ENCODE results near the gene SNCG.

SNCG gene

GRCh38 chr10:86964847-86965190 is 6.4 kb downstream of the SNCG start:
- H3K4me1 ChIP-seq (ENCODE audit: control insufficient read depth, insufficient read depth, low read length): peaks cover 33% of the 10 kb centered on the region
- H3K36me3 ChIP-seq (ENCODE audit: control insufficient read depth, insufficient read depth, low read length): no peaks in the 10 kb centered on the region
- H3K27me3 ChIP-seq (ENCODE audit: control insufficient read depth, insufficient read depth, low read length): peaks cover 18% of the 10 kb centered on the region
- no peak overlapping the region for H3K4me3 ChIP-seq (ENCODE audit: low read length)
- H3K9ac ChIP-seq (ENCODE audit: low read length): no peak overlapping the region
- H3K9me3 ChIP-seq (ENCODE audit: control insufficient read depth, low read length): no peaks in the 10 kb centered on the region

GRCh38 chr10:86965986-86966654 is 7.7 kb downstream of the SNCG start:
- Histone ChIP-seq H3K4me3 (ENCODE audit: low read length) (no peak overlapping the region), H3K4me1 (ENCODE audit: control insufficient read depth, insufficient read depth, low read length) (peaks cover 45% of the 10 kb centered on the region), H3K9me3 (ENCODE audit: control insufficient read depth, low read length) (no peaks in the 10 kb centered on the region), H3K36me3 (ENCODE audit: control insufficient read depth, insufficient read depth, low read length) (no peaks in the 10 kb centered on the region), H3K27me3 (ENCODE audit: control insufficient read depth, insufficient read depth, low read length) (peaks cover 17% of the 10 kb centered on the region), H3K9ac (ENCODE audit: low read length) (no peak overlapping the region)

GRCh38 chr10:86967481-86967941 is 9.1 kb downstream of the SNCG start:
- Histone ChIP-seq H3K9me3 (ENCODE audit: control insufficient read depth, low read length) (no peaks in the 10 kb centered on the region), H3K4me1 (ENCODE audit: control insufficient read depth, insufficient read depth, low read length) (peaks cover 59% of the 10 kb centered on the region), H3K4me3 (ENCODE audit: low read length) (no peak overlapping the region), H3K27me3 (ENCODE audit: control insufficient read depth, insufficient read depth, low read length) (peaks cover 24% of the 10 kb centered on the region), H3K9ac (ENCODE audit: low read length) (no peak overlapping the region), H3K36me3 (ENCODE audit: control insufficient read depth, insufficient read depth, low read length) (no peaks in the 10 kb centered on the region)

GRCh38 chr10:86968271-86968993 is 10.0 kb downstream of the SNCG start, which contains the start of gene ADIRF:
ADIRF (plus strand) TSS chr10:86968482; CDS start chr10:86968545, 63 bp downstream.
- Histone ChIP-seq H3K36me3 (ENCODE audit: control insufficient read depth, insufficient read depth, low read length) (no peaks in the 10 kb centered on the region), H3K9me3 (ENCODE audit: control insufficient read depth, low read length) (no peaks in the 10 kb centered on the region), H3K27me3 (ENCODE audit: control insufficient read depth, insufficient read depth, low read length) (peaks cover 30% of the 10 kb centered on the region), H3K4me3 (ENCODE audit: low read length) (no peak within 1 kb of the TSS), H3K9ac (ENCODE audit: low read length) (peak within 1 kb of the TSS; percentile 57), H3K4me1 (ENCODE audit: control insufficient read depth, insufficient read depth, low read length) (peaks cover 59% of the 10 kb centered on the region)

- H3K9ac ChIP-seq (ENCODE audit: low read length): peak overlapping the region; percentile 57
- H3K4me1 ChIP-seq (ENCODE audit: control insufficient read depth, insufficient read depth, low read length): peaks cover 59% of the 10 kb centered on the region
- H3K9me3 ChIP-seq (ENCODE audit: control insufficient read depth, low read length): no peaks in the 10 kb centered on the region
- H3K4me3 ChIP-seq (ENCODE audit: low read length): no peak overlapping the region
- no peaks in the 10 kb centered on the region for H3K36me3 ChIP-seq (ENCODE audit: control insufficient read depth, insufficient read depth, low read length)
- H3K27me3 ChIP-seq (ENCODE audit: control insufficient read depth, insufficient read depth, low read length): peaks cover 30% of the 10 kb centered on the region
These were observed 10.6 kb downstream of the SNCG start for GRCh38 chr10:86968994-86969355.

GRCh38 chr10:86969421-86970041 is 11.1 kb downstream of the SNCG start:
- H3K36me3 ChIP-seq (ENCODE audit: control insufficient read depth, insufficient read depth, low read length): no peaks in the 10 kb centered on the region
- no peaks in the 10 kb centered on the region for H3K9me3 ChIP-seq (ENCODE audit: control insufficient read depth, low read length)
- peaks cover 30% of the 10 kb centered on the region for H3K27me3 ChIP-seq (ENCODE audit: control insufficient read depth, insufficient read depth, low read length)
- peak overlapping the region; percentile 57 for H3K9ac ChIP-seq (ENCODE audit: low read length)
- no peak overlapping the region for H3K4me3 ChIP-seq (ENCODE audit: low read length)
- H3K4me1 ChIP-seq (ENCODE audit: control insufficient read depth, insufficient read depth, low read length): peaks cover 60% of the 10 kb centered on the region

GRCh38 chr10:86970162-86970981 is 12.0 kb downstream of the SNCG start:
- H3K36me3 ChIP-seq (ENCODE audit: control insufficient read depth, insufficient read depth, low read length): no peaks in the 10 kb centered on the region
- H3K27me3 ChIP-seq (ENCODE audit: control insufficient read depth, insufficient read depth, low read length): peaks cover 30% of the 10 kb centered on the region
- peaks cover 64% of the 10 kb centered on the region for H3K4me1 ChIP-seq (ENCODE audit: control insufficient read depth, insufficient read depth, low read length)
- H3K4me3 ChIP-seq (ENCODE audit: low read length): peak overlapping the region; percentile 44
- H3K9me3 ChIP-seq (ENCODE audit: control insufficient read depth, low read length): no peaks in the 10 kb centered on the region
- H3K9ac ChIP-seq (ENCODE audit: low read length): peak overlapping the region; percentile 82

GRCh38 chr10:86970982-86971231 is 12.5 kb downstream of the SNCG start:
- Histone ChIP-seq H3K9me3 (ENCODE audit: control insufficient read depth, low read length) (no peaks in the 10 kb centered on the region), H3K4me1 (ENCODE audit: control insufficient read depth, insufficient read depth, low read length) (peaks cover 64% of the 10 kb centered on the region), H3K9ac (ENCODE audit: low read length) (peak overlapping the region; percentile 82), H3K4me3 (ENCODE audit: low read length) (peak overlapping the region; percentile 44), H3K27me3 (ENCODE audit: control insufficient read depth, insufficient read depth, low read length) (peaks cover 30% of the 10 kb centered on the region), H3K36me3 (ENCODE audit: control insufficient read depth, insufficient read depth, low read length) (no peaks in the 10 kb centered on the region)

GRCh38 chr10:86971232-86971991 is 13.0 kb downstream of the SNCG start:
- H3K36me3 ChIP-seq (ENCODE audit: control insufficient read depth, insufficient read depth, low read length): no peaks in the 10 kb centered on the region
- H3K9ac ChIP-seq (ENCODE audit: low read length): peak overlapping the region; percentile 82
- H3K4me1 ChIP-seq (ENCODE audit: control insufficient read depth, insufficient read depth, low read length): peaks cover 64% of the 10 kb centered on the region
- peak overlapping the region; percentile 44 for H3K4me3 ChIP-seq (ENCODE audit: low read length)
- H3K27me3 ChIP-seq (ENCODE audit: control insufficient read depth, insufficient read depth, low read length): peaks cover 30% of the 10 kb centered on the region
- H3K9me3 ChIP-seq (ENCODE audit: control insufficient read depth, low read length): no peaks in the 10 kb centered on the region

- peaks cover 30% of the 10 kb centered on the region for H3K27me3 ChIP-seq (ENCODE audit: control insufficient read depth, insufficient read depth, low read length)
- H3K9ac ChIP-seq (ENCODE audit: low read length): no peak overlapping the region
- H3K4me3 ChIP-seq (ENCODE audit: low read length): no peak overlapping the region
- H3K4me1 ChIP-seq (ENCODE audit: control insufficient read depth, insufficient read depth, low read length): peaks cover 51% of the 10 kb centered on the region
- H3K36me3 ChIP-seq (ENCODE audit: control insufficient read depth, insufficient read depth, low read length): no peaks in the 10 kb centered on the region
- no peaks in the 10 kb centered on the region for H3K9me3 ChIP-seq (ENCODE audit: control insufficient read depth, low read length)
These were observed 14.4 kb downstream of the SNCG start for GRCh38 chr10:86972613-86973380.

GRCh38 chr10:86974484-86974883 is 16.1 kb downstream of the SNCG start:
- no peak overlapping the region for H3K9ac ChIP-seq (ENCODE audit: low read length)
- no peak overlapping the region for H3K4me3 ChIP-seq (ENCODE audit: low read length)
- H3K9me3 ChIP-seq (ENCODE audit: control insufficient read depth, low read length): no peaks in the 10 kb centered on the region
- H3K27me3 ChIP-seq (ENCODE audit: control insufficient read depth, insufficient read depth, low read length): peaks cover 19% of the 10 kb centered on the region
- no peaks in the 10 kb centered on the region for H3K36me3 ChIP-seq (ENCODE audit: control insufficient read depth, insufficient read depth, low read length)
- H3K4me1 ChIP-seq (ENCODE audit: control insufficient read depth, insufficient read depth, low read length): peaks cover 35% of the 10 kb centered on the region
